Superior temporal gyrus (tissue), 1 donor: ENCODE results near the gene NFS1.

ENCODE experiments used
- DNase-seq: peaks from one replicate; pipeline ENCODE4 v3.0.0-alpha.2; 2016; ENCODE audit errors: extremely low spot score

NFS1 gene

GRCh38 chr20:35641743-35642142 lies 57.4 kb downstream of the NFS1 start:
- DNase-seq = no peak

GRCh38 chr20:35640724-35641123 lies 58.4 kb downstream of the NFS1 start:
- DNase-seq = no peak

- no peak for DNase-seq
Observed at GRCh38 chr20:35638751-35639150, 60.4 kb downstream of the NFS1 start.

GRCh38 chr20:35637276-35637675 lies 61.9 kb downstream of the NFS1 start:
- DNase-seq = no peak

GRCh38 chr20:35636095-35636494 lies 63.1 kb downstream of the NFS1 start:
- DNase-seq = no peak

GRCh38 chr20:35635652-35636051 lies 63.5 kb downstream of the NFS1 start:
- DNase-seq = no peak

GRCh38 chr20:35632539-35633115 lies 66.5 kb downstream of the NFS1 start:
- DNase-seq = no peak

GRCh38 chr20:35630636-35631035 lies 68.5 kb downstream of the NFS1 start:
- DNase-seq = no peak

- no peak for DNase-seq
Observed at GRCh38 chr20:35629427-35630145, 69.6 kb downstream of the NFS1 start.

GRCh38 chr20:35627121-35627520 lies 72.0 kb downstream of the NFS1 start:
- DNase-seq = no peak

GRCh38 chr20:35626386-35627001 lies 72.7 kb downstream of the NFS1 start:
- DNase-seq = no peak

- DNase-seq = no peak
Observed at GRCh38 chr20:35625584-35626385, 73.4 kb downstream of the NFS1 start.

- DNase-seq = no peak
Observed at GRCh38 chr20:35621560-35621946, 77.6 kb downstream of the NFS1 start.

GRCh38 chr20:35620818-35621559 lies 78.2 kb downstream of the NFS1 start:
- no peak for DNase-seq

- peak; percentile 25 for DNase-seq
Observed at GRCh38 chr20:35619196-35620095, 79.7 kb downstream of the NFS1 start.

GRCh38 chr20:35618263-35619131 lies 80.7 kb downstream of the NFS1 start:
- no peak for DNase-seq
